Measurements from ENCODE around the gene NACC1.

The NACC1 gene

DNA sequence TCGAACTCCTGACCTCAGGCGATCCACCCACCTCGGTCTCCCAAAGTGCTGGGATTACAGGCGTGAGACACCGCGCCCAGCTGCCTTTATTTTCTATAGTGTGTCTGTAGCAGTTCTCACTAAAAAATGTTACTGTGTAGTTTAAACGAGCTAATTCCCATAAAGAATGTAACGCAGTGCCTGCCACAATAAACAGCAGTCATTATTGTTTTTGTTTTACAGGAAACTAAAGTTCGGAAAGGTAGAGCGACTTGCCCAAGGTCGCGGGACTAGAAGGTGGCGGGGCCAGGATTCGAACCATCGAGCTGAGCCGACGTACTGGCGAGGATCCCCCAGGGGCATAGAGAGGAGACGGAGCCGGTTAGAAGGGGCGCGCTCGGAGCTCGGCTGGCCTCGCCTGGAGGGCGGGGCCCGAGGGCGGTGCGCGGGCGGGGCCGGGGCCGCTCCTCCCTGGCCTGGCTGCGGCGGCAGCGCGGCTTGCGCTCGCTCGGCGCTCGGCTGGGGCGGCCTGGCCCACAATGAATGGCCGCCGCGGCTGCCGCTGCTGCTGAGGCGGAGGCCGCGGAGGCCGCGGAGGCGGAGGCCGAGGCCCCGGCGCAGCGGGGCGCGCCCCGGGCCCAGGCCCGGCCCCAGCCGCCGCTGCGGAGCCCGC is at the start of gene NACC1:
Gene NACC1, plus strand, starts transcription at position 493 of the 652 bp plus-strand sequence. CDS start 16,944 bp downstream, outside the sequence.
- DNase-seq (ENCODE audit: extremely low spot score), result peak; percentile 98
- ChIA-PET POLR2A (interaction anchor here (0.5 to 1.6 kb wide), 5 partner anchors 13 to 175 kb away, joined by 3 to 10 read pairs (median 4); no protein-coding TSS in a partner anchor), CTCF (interaction anchor here (0.7 to 1.9 kb wide), 6 partner anchors 9 to 153 kb away, joined by 3 to 13 read pairs (median 4); no protein-coding TSS in a partner anchor)
- TF ChIP-seq, protein P1, sequence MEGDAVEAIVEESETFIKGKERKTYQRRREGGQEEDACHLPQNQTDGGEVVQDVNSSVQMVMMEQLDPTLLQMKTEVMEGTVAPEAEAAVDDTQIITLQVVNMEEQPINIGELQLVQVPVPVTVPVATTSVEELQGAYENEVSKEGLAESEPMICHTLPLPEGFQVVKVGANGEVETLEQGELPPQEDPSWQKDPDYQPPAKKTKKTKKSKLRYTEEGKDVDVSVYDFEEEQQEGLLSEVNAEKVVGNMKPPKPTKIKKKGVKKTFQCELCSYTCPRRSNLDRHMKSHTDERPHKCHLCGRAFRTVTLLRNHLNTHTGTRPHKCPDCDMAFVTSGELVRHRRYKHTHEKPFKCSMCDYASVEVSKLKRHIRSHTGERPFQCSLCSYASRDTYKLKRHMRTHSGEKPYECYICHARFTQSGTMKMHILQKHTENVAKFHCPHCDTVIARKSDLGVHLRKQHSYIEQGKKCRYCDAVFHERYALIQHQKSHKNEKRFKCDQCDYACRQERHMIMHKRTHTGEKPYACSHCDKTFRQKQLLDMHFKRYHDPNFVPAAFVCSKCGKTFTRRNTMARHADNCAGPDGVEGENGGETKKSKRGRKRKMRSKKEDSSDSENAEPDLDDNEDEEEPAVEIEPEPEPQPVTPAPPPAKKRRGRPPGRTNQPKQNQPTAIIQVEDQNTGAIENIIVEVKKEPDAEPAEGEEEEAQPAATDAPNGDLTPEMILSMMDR (IDR thresholded peaks at IDR 0.05; ENCODE audit: control extremely low read depth, extremely low read depth, low read depth, missing control alignments), result no peak

- DNase-seq (ENCODE audit: extremely low spot score), result no peak
- CTCF ChIA-PET, result interaction anchor here (1.0 to 10.8 kb wide), 4 partner anchors 9 to 92 kb away, joined by 3 to 102 read pairs (median 26); no protein-coding TSS in a partner anchor
- TF ChIP-seq, protein P1 (IDR thresholded peaks at IDR 0.05; ENCODE audit: control extremely low read depth, extremely low read depth, low read depth, missing control alignments), result no peak
- POLR2A ChIA-PET, result no interaction called here
These were observed 48.4 kb upstream of the NACC1 start for GRCh38 chr19:13069415-13070359.

DNA sequence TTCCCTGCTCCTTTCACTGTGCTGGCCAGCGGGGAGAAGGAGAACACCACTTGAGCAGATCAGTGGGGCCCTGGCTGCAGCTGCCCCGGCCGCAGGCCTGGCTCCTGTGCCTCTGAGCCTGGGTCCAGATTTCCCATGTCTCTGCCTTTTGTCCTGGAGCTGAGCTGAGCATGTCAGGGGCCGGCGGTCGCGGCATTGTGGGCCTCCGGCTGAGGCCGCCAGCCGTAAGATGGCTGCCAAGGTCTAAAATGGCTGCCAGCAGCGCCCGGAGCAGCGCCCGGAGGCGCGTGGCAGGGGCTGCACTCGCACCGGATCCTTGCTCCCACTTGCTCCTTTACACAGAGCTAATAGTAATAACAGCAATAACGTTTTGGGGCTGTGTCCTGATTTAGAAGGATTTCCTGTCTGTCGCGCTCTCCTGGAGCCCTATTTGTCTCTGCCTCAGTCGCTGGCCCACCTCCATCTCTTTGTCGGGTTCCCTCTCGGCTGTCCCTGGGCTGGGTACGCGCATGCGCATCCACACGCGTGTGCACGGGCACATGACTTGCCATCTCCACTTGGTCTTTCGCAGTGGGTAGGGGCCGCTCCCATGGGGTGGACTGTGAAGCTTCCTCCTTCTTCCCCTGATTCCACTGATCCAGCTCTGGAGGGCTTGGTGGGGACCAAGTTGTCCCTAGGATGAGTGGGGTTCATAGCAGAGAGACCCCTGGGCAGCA is 47.5 kb upstream of the NACC1 start:
- DNase-seq (ENCODE audit: extremely low spot score), result no peak
- TF ChIP-seq, protein P1 (IDR thresholded peaks at IDR 0.05; ENCODE audit: control extremely low read depth, extremely low read depth, low read depth, missing control alignments), result no peak
- CTCF ChIA-PET, result interaction anchor here (1.0 to 10.8 kb wide), 4 partner anchors 10 to 93 kb away, joined by 3 to 102 read pairs (median 26); no protein-coding TSS in a partner anchor
- POLR2A ChIA-PET, result no interaction called here

- no peak for DNase-seq (ENCODE audit: extremely low spot score)
- TF ChIP-seq, protein P1 (IDR thresholded peaks at IDR 0.05; ENCODE audit: control extremely low read depth, extremely low read depth, low read depth, missing control alignments), result no peak
- POLR2A ChIA-PET, result no interaction called here
- CTCF ChIA-PET, result interaction anchor here (1.0 to 10.8 kb wide), 5 partner anchors 11 to 106 kb away, joined by 4 to 102 read pairs (median 12); no protein-coding TSS in a partner anchor
These were observed 46.4 kb upstream of the NACC1 start for GRCh38 chr19:13071444-13072187.

- POLR2A ChIA-PET, result no interaction called here
- CTCF ChIA-PET, result interaction anchor here (1.0 to 10.8 kb wide), 5 partner anchors 12 to 107 kb away, joined by 4 to 102 read pairs (median 12); no protein-coding TSS in a partner anchor
- no peak for DNase-seq (ENCODE audit: extremely low spot score)
- TF ChIP-seq, protein P1 (IDR thresholded peaks at IDR 0.05; ENCODE audit: control extremely low read depth, extremely low read depth, low read depth, missing control alignments), result no peak
These were observed 45.7 kb upstream of the NACC1 start for GRCh38 chr19:13072188-13072908.
